ENCODE results near the gene ICAM5. TPM values are rescaled to one million over a fixed set of nuclear protein-coding genes. Genes with fewer than 3 reads are reported as not detected.

ICAM5 gene
- total and polyA plus RNA-seq, 10 of the 15 experiments (the other 5 are each of a cell fraction or from before 2014, with no cell fraction given) = 0.14 to 4.6 (median 0.94) TPM; not detected in 2

- 68% methylated on average over 17 of the region's 17 CpGs for WGBS (ENCODE audit: insufficient coverage, insufficient replicate concordance, low lambda C conversion rate, missing lambda C conversion rate)
- Histone ChIP-seq H3K4me1 (ENCODE audit: control insufficient read depth, insufficient read depth, low read length) (no peaks in the 10 kb centered on the region), H4K20me1 (ENCODE audit: control insufficient read depth, insufficient read depth) (no peaks in the 10 kb centered on the region), H2AFZ (ENCODE audit: control insufficient read depth, low read depth, low read length) (no peak overlapping the region), H3K79me2 (ENCODE audit: control insufficient read depth, insufficient read depth, low read length) (no peaks in the 10 kb centered on the region), H3K36me3 (ENCODE audit: control insufficient read depth in 2 of 2, insufficient read depth in 2 of 2, low read length in 1 of 2) (no peaks in the 10 kb centered on the region), H3K27me3 (replicated peaks in 1 of 2; ENCODE audit: control insufficient read depth in 2 of 2, insufficient read depth in 2 of 2, low read length in 1 of 2) (no peaks in the 10 kb centered on the region), H3K4me3 (no peak overlapping the region), H3K9ac (ENCODE audit: control insufficient read depth, insufficient read depth, low read length) (no peak overlapping the region), H3K9me3 (replicated peaks; ENCODE audit: control insufficient read depth, insufficient read depth, low read length) (no peaks in the 10 kb centered on the region), H3K4me2 (ENCODE audit: control insufficient read depth, insufficient read depth) (no peak overlapping the region), H3K27ac (ENCODE audit: control insufficient read depth, insufficient read depth) (no peak overlapping the region)
- SMC1A ChIA-PET (ENCODE audit: uncharacterized antibody, unreplicated experiment) = no interaction called here
- FAIRE-seq = no peak
- ATAC-seq = no peak
- DNase-seq (ENCODE audit: low read depth, low spot score) = no peak
- RAD21 ChIA-PET (ENCODE audit: unreplicated experiment) = no interaction called here
- in situ Hi-C loops (cut with MboI) (no loop called here), intact Hi-C loops (cut with micrococcal nuclease; ENCODE audit: unreplicated experiment) (no loop called here)
- CTCF ChIA-PET = no interaction called here
- POLR2A ChIA-PET = no interaction called here
- TF ChIP-seq, protein P1, sequence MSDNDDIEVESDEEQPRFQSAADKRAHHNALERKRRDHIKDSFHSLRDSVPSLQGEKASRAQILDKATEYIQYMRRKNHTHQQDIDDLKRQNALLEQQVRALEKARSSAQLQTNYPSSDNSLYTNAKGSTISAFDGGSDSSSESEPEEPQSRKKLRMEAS (IDR thresholded peaks at IDR 0.05; ENCODE audit: low read depth, low read length) = no peak
- TF ChIP-seq RAD51 (IDR thresholded peaks at IDR 0.05) (no peak), ZBED1 (IDR thresholded peaks at IDR 0.05; ENCODE audit: borderline replicate concordance) (no peak), NR2C2 (IDR thresholded peaks at IDR 0.05; ENCODE audit: borderline replicate concordance, control insufficient read depth, insufficient read length, low read depth) (peak; percentile 41), CEBPB (IDR thresholded peaks at IDR 0.05; ENCODE audit: borderline replicate concordance in 1 of 2, low read depth in 2 of 2, low read length in 2 of 2) (no peak), NR2C1 (IDR thresholded peaks at IDR 0.05) (peak; percentile 74), NR2F1 (conservative IDR thresholded peaks at IDR 0.05) (peak; percentile 53), KDM1A (IDR thresholded peaks at IDR 0.05; ENCODE audit: borderline replicate concordance) (no peak)
- BruUV-seq (replicated peaks) = no TSS peak
Measured at GRCh38 chr19:10305139-10305806, 15.5 kb downstream of the ICAM5 start.

GRCh38 chr19:10306327-10306726 is 16.6 kb downstream of the ICAM5 start:
- Histone ChIP-seq H3K9ac (ENCODE audit: control insufficient read depth, insufficient read depth, low read length) (no peak overlapping the region), H4K20me1 (ENCODE audit: control insufficient read depth, insufficient read depth) (no peaks in the 10 kb centered on the region), H3K4me2 (ENCODE audit: control insufficient read depth, insufficient read depth) (no peak overlapping the region), H3K9me3 (replicated peaks; ENCODE audit: control insufficient read depth, insufficient read depth, low read length) (no peaks in the 10 kb centered on the region), H3K79me2 (ENCODE audit: control insufficient read depth, insufficient read depth, low read length) (no peaks in the 10 kb centered on the region), H3K27me3 (replicated peaks in 1 of 2; ENCODE audit: control insufficient read depth in 2 of 2, insufficient read depth in 2 of 2, low read length in 1 of 2) (no peaks in the 10 kb centered on the region), H3K4me3 (no peak overlapping the region), H3K36me3 (ENCODE audit: control insufficient read depth in 2 of 2, insufficient read depth in 2 of 2, low read length in 1 of 2) (no peaks in the 10 kb centered on the region; a peak in 1 of 4 replicates), H3K27ac (ENCODE audit: control insufficient read depth, insufficient read depth) (no peak overlapping the region), H3K4me1 (ENCODE audit: control insufficient read depth, insufficient read depth, low read length) (no peaks in the 10 kb centered on the region), H2AFZ (ENCODE audit: control insufficient read depth, low read depth, low read length) (no peak overlapping the region)
- SMC1A ChIA-PET (ENCODE audit: uncharacterized antibody, unreplicated experiment) = no interaction called here
- no peak for ATAC-seq
- BruUV-seq (replicated peaks) = no TSS peak
- in situ Hi-C loops (cut with MboI) = no loop called here
- intact Hi-C loops (cut with micrococcal nuclease; ENCODE audit: unreplicated experiment) = no loop called here
- no peak for FAIRE-seq
- CTCF ChIA-PET = no interaction called here
- POLR2A ChIA-PET = interaction anchor here (0.6 to 0.7 kb wide), 2 partner anchors 13 to 185 kb away, joined by 3 to 4 read pairs; no protein-coding TSS in a partner anchor
- no peak for TF ChIP-seq ZNF274 (IDR thresholded peaks at IDR 0.05; ENCODE audit: insufficient read depth, insufficient read length)
- 68% methylated on average over 5 of the region's 5 CpGs for WGBS (ENCODE audit: insufficient coverage, insufficient replicate concordance, low lambda C conversion rate, missing lambda C conversion rate)
- DNase-seq (ENCODE audit: low read depth, low spot score) = no peak
- RAD21 ChIA-PET (ENCODE audit: unreplicated experiment) = no interaction called here

Measured in GM12878 (cell line).